Naive thymus-derived CD4-positive, alpha-beta T cell (primary cell): Measurements from ENCODE around the gene FRAT2. TPM values are rescaled to one million over a fixed set of nuclear protein-coding genes. Genes with fewer than 3 reads are reported as not detected.

ENCODE experiments used
- ATAC-seq: fragments of 150-1000 bp; cut with Tn5 transposase; 2 replicates; pipeline ENCODE4 v1.10.0; 2021; ENCODE audit warnings: mild to moderate bottlenecking, moderate library complexity
- CTCF ChIA-PET: fragments of 350-600 bp; sonication (Branson Sonifier 250); formaldehyde crosslinking; loops from one replicate; lab custom pipeline; 2021; ENCODE audit warnings: antibody characterized with exemption; lab: Charles Lee
- POLR2A ChIA-PET: fragments of 350-600 bp; sonication (Branson Sonifier 250); formaldehyde crosslinking; loops from one replicate; lab custom pipeline; 2021; ENCODE audit warnings: antibody characterized with exemption, inconsistent platforms; lab: Charles Lee
- DNase-seq, 9 donors: peaks; one replicate each; pipeline versions ENCODE4 v3.0.0 to v3.0.0-alpha.2; 2020 to 2022; ENCODE audit warnings: mixed read lengths in 1 of 9
- H3K27ac ChIP-seq: one replicate; pipeline ENCODE4 v1.7.0; 2013; ENCODE audit warnings: mild to moderate bottlenecking, low read depth, low read length, moderate library complexity
- H3K27me3 ChIP-seq, 2 donors: one replicate each; pipeline ENCODE4 v1.7.0; 2013; ENCODE audit warnings: low read length in 2 of 2, mild to moderate bottlenecking in 2 of 2, moderate library complexity in 2 of 2; ENCODE audit not compliant: control insufficient read depth in 2 of 2, insufficient read depth in 2 of 2
- H3K36me3 ChIP-seq, 3 experiments: 1 replicate in 2 of 3; 2 replicates in 1 of 3; pipeline ENCODE4 v1.7.0; 2013; ENCODE audit warnings: low read length in 3 of 3, mild to moderate bottlenecking in 3 of 3, moderate library complexity in 1 of 3; ENCODE audit not compliant: insufficient read depth in 3 of 3, control insufficient read depth in 2 of 3
- H3K4me1 ChIP-seq, 2 donors: one replicate each; pipeline ENCODE4 v1.7.0; 2013; ENCODE audit warnings: low read length in 2 of 2, mild to moderate bottlenecking in 2 of 2, moderate library complexity in 1 of 2; ENCODE audit not compliant: control insufficient read depth in 2 of 2, insufficient read depth in 2 of 2
- H3K4me3 ChIP-seq: 2 replicates; pipeline ENCODE4 v1.7.0; 2013; ENCODE audit warnings: mild to moderate bottlenecking, low read length
- H3K9me3 ChIP-seq, 3 experiments: 1 replicate in 2 of 3; 2 replicates in 1 of 3; pipeline ENCODE4 v1.7.0; 2013; ENCODE audit warnings: low read length in 3 of 3; ENCODE audit not compliant: control insufficient read depth in 2 of 3
- H3K27ac Mint-ChIP-seq, 9 donors: one replicate each; pipeline ENCODE4 v1.8.0; 2020 to 2022; ENCODE audit warnings: mixed read lengths in 9 of 9, mild to moderate bottlenecking in 8 of 9, moderate library complexity in 5 of 9, inconsistent platforms in 2 of 9
- H3K27me3 Mint-ChIP-seq, 5 donors: one replicate each; pipeline ENCODE4 v1.8.0; 2021 to 2022; ENCODE audit warnings: mixed read lengths in 5 of 5, mild to moderate bottlenecking in 1 of 5
- H3K36me3 Mint-ChIP-seq, 5 donors: one replicate each; pipeline ENCODE4 v1.8.0; 2020 to 2022; ENCODE audit warnings: mixed read lengths in 5 of 5, mild to moderate bottlenecking in 3 of 5, inconsistent platforms in 1 of 5
- H3K4me1 Mint-ChIP-seq, 7 donors: one replicate each; pipeline ENCODE4 v1.8.0; 2020 to 2022; ENCODE audit warnings: mixed read lengths in 7 of 7, mild to moderate bottlenecking in 3 of 7, inconsistent platforms in 1 of 7
- H3K4me3 Mint-ChIP-seq, 10 donors: one replicate each; pipeline ENCODE4 v1.8.0; 2020 to 2022; ENCODE audit warnings: mild to moderate bottlenecking in 10 of 10, mixed read lengths in 10 of 10, moderate library complexity in 6 of 10, inconsistent platforms in 2 of 10
- H3K9me3 Mint-ChIP-seq, 11 donors: one replicate each; pipeline ENCODE4 v1.8.0; 2020 to 2022; ENCODE audit warnings: mixed read lengths in 11 of 11, mild to moderate bottlenecking in 4 of 11, inconsistent platforms in 1 of 11, moderate library complexity in 1 of 11
- intact Hi-C, 2 donors: fragments of 100-400 bp; cut with micrococcal nuclease; formaldehyde crosslinking; loops; one replicate each; pipeline ENCODE4 v1.15.1; 2023
- polyA plus RNA-seq, 2 donors: library from polyadenylated mRNA; unstranded; fragments of 300-500 nt; fragmentation: Illumina TruSeq; gene quantifications; one replicate each; pipeline ENCODE4 v1.2.3, GENCODE V29; 2021
- total RNA-seq, 6 experiments: library from RNA in 5 of 6; stranded (reverse) in 5 of 6; gene quantifications; 1 replicate in 5 of 6; 2 replicates in 1 of 6; pipeline ENCODE4 v1.2.3 and lab custom pipeline; 2021 to 2026

Gene FRAT2
- total and polyA plus RNA-seq, 7 experiments from 2014 or later, result 9.3 to 39.7 (median 27.2) TPM

- CTCF ChIA-PET, result interaction anchor here (1.2 to 4.9 kb wide), 3 partner anchors 10 to 24 kb away, joined by 3 to 31 read pairs (median 4); partner anchors contain the start of gene FRAT1
- POLR2A ChIA-PET, result interaction anchor here (0.6 to 8.3 kb wide), 9 partner anchors 8 to 301 kb away, joined by 3 to 139 read pairs (median 5); partner anchors contain the start of genes FRAT1 and RRP12
- peak overlapping the region; percentile 1 to 98 (median 88) for H3K4me3 Mint-ChIP-seq
- H3K9me3 Mint-ChIP-seq, result no peaks in the 10 kb centered on the region
- Histone ChIP-seq H3K36me3 (peaks cover 0 to 14% (median 0%) of the 10 kb centered on the region in 3 experiments), H3K4me1 (peaks cover 20 to 28% of the 10 kb centered on the region in 2 donors), H3K27me3 (no peaks in the 10 kb centered on the region), H3K4me3 (no peak overlapping the region), H3K27ac (no peak overlapping the region), H3K9me3 (no peaks in the 10 kb centered on the region)
- peaks cover 35 to 75% (median 72%) of the 10 kb centered on the region in 7 donors for H3K4me1 Mint-ChIP-seq
- H3K27me3 Mint-ChIP-seq, result peaks cover 0 to 5% (median 0%) of the 10 kb centered on the region in 5 donors
- DNase-seq (no peak), ATAC-seq (no peak)
- H3K36me3 Mint-ChIP-seq, result peaks cover 5 to 17% (median 8%) of the 10 kb centered on the region in 5 donors
- peak overlapping the region in 6 of 9 donors; percentile 2 to 89 (median 51) for H3K27ac Mint-ChIP-seq
- intact Hi-C loops, result loop anchor here (5.0 to 10.0 kb wide), 4 partner anchors 54 to 746 kb away; partner anchors contain the start of genes EXOSC1 (in 1 of the 2), PI4K2A (in 1 of the 2), TM9SF3 (in 1 of the 2) and ZDHHC16 (in 1 of the 2)
Observed at GRCh38 chr10:97331153-97331703, 3.3 kb downstream of the FRAT2 start.

- intact Hi-C loops, result loop anchor here (5.0 to 10.0 kb wide), 4 partner anchors 52 to 745 kb away; partner anchors contain the start of genes EXOSC1 (in 1 of the 2), PI4K2A (in 1 of the 2), TM9SF3 (in 1 of the 2) and ZDHHC16 (in 1 of the 2)
- no peak overlapping the region for H3K4me3 ChIP-seq
- CTCF ChIA-PET, result interaction anchor here (4.9 kb wide), 1 partner anchor 10 kb away, joined by 31 read pairs; the partner anchor contains the start of gene FRAT1
- no peak overlapping the region for H3K27ac ChIP-seq
- H3K4me1 Mint-ChIP-seq, result peaks cover 35 to 78% (median 72%) of the 10 kb centered on the region in 7 donors
- peaks cover 5 to 17% (median 8%) of the 10 kb centered on the region in 5 donors for H3K36me3 Mint-ChIP-seq
- POLR2A ChIA-PET, result interaction anchor here (1.5 to 8.3 kb wide), 2 partner anchors 11 kb away, joined by 5 to 139 read pairs; partner anchors contain the start of gene FRAT1
- H3K27me3 ChIP-seq, result no peaks in the 10 kb centered on the region
- H3K36me3 ChIP-seq, result peaks cover 0 to 14% (median 0%) of the 10 kb centered on the region in 3 experiments
- no peaks in the 10 kb centered on the region for H3K9me3 ChIP-seq
- H3K27ac Mint-ChIP-seq, result peak overlapping the region in 5 of 9 donors; percentile 4 to 67 (median 7)
- no peak for DNase-seq
- peak overlapping the region in 5 of 10 donors; percentile 19 to 98 (median 43) for H3K4me3 Mint-ChIP-seq
- no peak for ATAC-seq
- peaks cover 20 to 28% of the 10 kb centered on the region in 2 donors for H3K4me1 ChIP-seq
- no peaks in the 10 kb centered on the region for H3K27me3 Mint-ChIP-seq
- H3K9me3 Mint-ChIP-seq, result no peaks in the 10 kb centered on the region
Observed at GRCh38 chr10:97329766-97330165, 4.8 kb downstream of the FRAT2 start.

GRCh38 chr10:97328646-97329453 lies 5.7 kb downstream of the FRAT2 start:
- Mint-ChIP-seq H3K27ac (peak overlapping the region in 7 of 9 donors; percentile 7 to 78 (median 47)), H3K27me3 (no peaks in the 10 kb centered on the region), H3K9me3 (no peaks in the 10 kb centered on the region), H3K36me3 (peaks cover 5 to 17% (median 8%) of the 10 kb centered on the region in 5 donors), H3K4me3 (peak overlapping the region in 1 of 10 donors; percentile 23), H3K4me1 (peaks cover 35 to 78% (median 72%) of the 10 kb centered on the region in 7 donors)
- H3K4me3 ChIP-seq, result no peak overlapping the region
- CTCF ChIA-PET, result interaction anchor here (0.6 to 1.6 kb wide), 2 partner anchors 9 to 15 kb away, joined by 3 to 4 read pairs; partner anchors contain the start of gene FRAT1
- H3K4me1 ChIP-seq, result peaks cover 20 to 28% of the 10 kb centered on the region in 2 donors
- ATAC-seq (no peak), DNase-seq (no peak)
- peaks cover 0 to 9% (median 0%) of the 10 kb centered on the region in 3 experiments for H3K36me3 ChIP-seq
- no peaks in the 10 kb centered on the region for H3K27me3 ChIP-seq
- intact Hi-C loops, result no loop called here
- POLR2A ChIA-PET, result interaction anchor here (0.8 to 8.3 kb wide), 2 partner anchors 11 to 30 kb away, joined by 3 to 139 read pairs; partner anchors contain the start of gene FRAT1
- no peaks in the 10 kb centered on the region for H3K9me3 ChIP-seq
- H3K27ac ChIP-seq, result no peak overlapping the region

- peak overlapping the region in 1 of 10 donors; percentile 19 for H3K4me3 Mint-ChIP-seq
- no peak for DNase-seq
- Histone ChIP-seq H3K9me3 (no peaks in the 10 kb centered on the region), H3K36me3 (peaks cover 0 to 9% (median 0%) of the 10 kb centered on the region in 3 experiments), H3K27ac (no peak overlapping the region), H3K4me1 (peaks cover 13 to 21% of the 10 kb centered on the region in 2 donors), H3K27me3 (no peaks in the 10 kb centered on the region), H3K4me3 (no peak overlapping the region)
- ChIA-PET CTCF (interaction anchor here (0.7 to 1.6 kb wide), 3 partner anchors 8 to 80 kb away, joined by 4 read pairs; partner anchors contain the start of gene FRAT1), POLR2A (interaction anchor here (8.3 kb wide), 1 partner anchor 9 kb away, joined by 139 read pairs; the partner anchor contains the start of gene FRAT1)
- no peak for ATAC-seq
- no peaks in the 10 kb centered on the region for H3K9me3 Mint-ChIP-seq
- intact Hi-C loops, result no loop called here
- no peaks in the 10 kb centered on the region for H3K27me3 Mint-ChIP-seq
- H3K36me3 Mint-ChIP-seq, result peaks cover 0 to 17% (median 8%) of the 10 kb centered on the region in 5 donors
- peaks cover 25 to 68% (median 63%) of the 10 kb centered on the region in 7 donors for H3K4me1 Mint-ChIP-seq
- H3K27ac Mint-ChIP-seq, result peak overlapping the region in 8 of 9 donors; percentile 20 to 84 (median 67)
Observed at GRCh38 chr10:97327348-97328294, 6.9 kb downstream of the FRAT2 start.

GRCh38 chr10:97325754-97326153 lies 8.8 kb downstream of the FRAT2 start:
- Histone ChIP-seq H3K4me3 (no peak overlapping the region), H3K4me1 (peaks cover 6 to 13% of the 10 kb centered on the region in 2 donors), H3K27ac (no peak overlapping the region), H3K36me3 (peaks cover 0 to 9% (median 0%) of the 10 kb centered on the region in 3 experiments), H3K27me3 (no peaks in the 10 kb centered on the region), H3K9me3 (no peaks in the 10 kb centered on the region)
- ATAC-seq (no peak), DNase-seq (no peak)
- Mint-ChIP-seq H3K27me3 (peaks cover 0 to 8% (median 0%) of the 10 kb centered on the region in 5 donors), H3K9me3 (no peaks in the 10 kb centered on the region), H3K4me1 (peaks cover 22 to 65% (median 58%) of the 10 kb centered on the region in 7 donors), H3K36me3 (peaks cover 0 to 13% (median 8%) of the 10 kb centered on the region in 5 donors), H3K27ac (peak overlapping the region in 4 of 9 donors; percentile 3 to 59 (median 44)), H3K4me3 (no peak overlapping the region)
- ChIA-PET CTCF (no interaction called here), POLR2A (interaction anchor here (0.9 to 4.9 kb wide), 2 partner anchors 7 to 24 kb away, joined by 3 to 52 read pairs; partner anchors contain the start of gene FRAT2)
- intact Hi-C loops, result no loop called here
